ENCODE data around the gene PNISR.

PNISR gene

DNA sequence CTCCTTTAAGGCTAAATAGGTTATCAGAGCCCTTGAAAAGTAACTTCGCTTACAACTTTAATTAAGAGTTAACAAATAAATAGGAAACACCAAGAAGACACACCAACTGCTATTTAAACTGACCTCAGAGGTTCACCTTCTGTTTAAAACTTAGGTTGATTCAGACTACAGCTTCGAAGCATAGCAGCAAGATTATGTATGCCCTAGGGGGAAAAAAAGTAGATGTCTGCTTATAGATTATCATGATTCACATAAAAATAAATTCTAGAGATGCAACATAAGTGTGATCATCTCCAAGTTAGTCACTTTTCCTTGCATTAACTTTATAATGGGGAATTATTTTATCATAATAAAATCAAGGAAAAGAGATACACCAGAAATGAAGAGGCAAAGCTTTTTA, 8.9 kb downstream of the PNISR start:
- H3K36me3 ChIP-seq (replicated peaks) = no peaks in the 10 kb centered on the region
- H3K27ac ChIP-seq = no peak overlapping the region
- in situ Hi-C loops (cut with HindIII; ENCODE audit: low pct_ligation_motif_present, low sequenced_read_pairs) = no loop called here
- H3K4me3 ChIP-seq (ENCODE audit: low read depth, low read length) = no peak overlapping the region
- no peak for DNase-seq
- no peaks in the 10 kb centered on the region for H3K27me3 ChIP-seq (replicated peaks)
- TF ChIP-seq CTCF (IDR thresholded peaks at IDR 0.05; ENCODE audit: low read depth, low read length, missing control alignments) = no peak

DNA sequence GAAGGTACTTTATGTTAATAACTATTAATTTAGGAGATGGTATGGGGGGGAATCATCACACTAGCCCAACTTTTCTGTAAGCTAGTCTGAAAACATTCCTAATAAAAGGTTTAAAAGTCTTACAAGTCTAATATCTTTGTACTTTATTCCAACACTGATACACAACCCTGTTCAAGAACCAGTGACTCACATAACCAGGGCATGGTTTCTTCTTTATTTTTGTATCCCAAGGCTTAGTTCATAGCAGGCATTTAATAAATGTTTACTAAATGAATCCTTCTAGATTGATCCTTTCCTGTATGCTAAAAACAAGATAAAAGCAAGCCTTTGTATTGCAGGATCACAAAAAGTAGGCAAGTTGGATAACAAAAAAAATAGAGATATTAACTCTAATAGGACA, 9.7 kb downstream of the PNISR start:
- no peaks in the 10 kb centered on the region for H3K27me3 ChIP-seq (replicated peaks)
- H3K4me3 ChIP-seq (ENCODE audit: low read depth, low read length) = no peak overlapping the region
- H3K27ac ChIP-seq = no peak overlapping the region
- TF ChIP-seq CTCF (IDR thresholded peaks at IDR 0.05; ENCODE audit: low read depth, low read length, missing control alignments) = no peak
- H3K36me3 ChIP-seq (replicated peaks) = no peaks in the 10 kb centered on the region
- in situ Hi-C loops (cut with HindIII; ENCODE audit: low pct_ligation_motif_present, low sequenced_read_pairs) = no loop called here
- DNase-seq = no peak

DNA sequence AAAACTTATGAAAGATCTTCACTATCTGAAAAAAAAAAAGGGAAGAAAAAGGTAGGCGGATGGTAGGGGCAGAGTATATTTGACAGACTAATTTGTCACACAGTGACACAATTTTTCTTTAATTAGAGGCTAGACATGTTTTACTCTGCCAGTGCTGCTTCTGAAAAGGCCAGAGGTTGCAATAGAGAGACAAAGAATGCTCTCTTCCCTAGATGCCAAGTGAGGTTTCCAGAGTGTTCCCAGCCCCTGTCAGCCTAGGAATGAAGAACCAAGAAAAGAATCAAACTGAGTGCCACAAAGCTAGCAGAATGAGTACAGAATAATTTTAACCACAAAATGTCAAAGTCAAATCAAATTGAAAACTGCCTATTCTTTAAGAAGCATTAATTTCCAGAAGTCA, 13.0 kb downstream of the PNISR start:
- in situ Hi-C loops (cut with HindIII; ENCODE audit: low pct_ligation_motif_present, low sequenced_read_pairs) = no loop called here
- Histone ChIP-seq H3K36me3 (replicated peaks) (peaks cover 16% of the 10 kb centered on the region), H3K4me3 (ENCODE audit: low read depth, low read length) (no peak overlapping the region), H3K27ac (no peak overlapping the region), H3K27me3 (replicated peaks) (no peaks in the 10 kb centered on the region)
- DNase-seq = no peak
- TF ChIP-seq CTCF (IDR thresholded peaks at IDR 0.05; ENCODE audit: low read depth, low read length, missing control alignments) = no peak

DNA sequence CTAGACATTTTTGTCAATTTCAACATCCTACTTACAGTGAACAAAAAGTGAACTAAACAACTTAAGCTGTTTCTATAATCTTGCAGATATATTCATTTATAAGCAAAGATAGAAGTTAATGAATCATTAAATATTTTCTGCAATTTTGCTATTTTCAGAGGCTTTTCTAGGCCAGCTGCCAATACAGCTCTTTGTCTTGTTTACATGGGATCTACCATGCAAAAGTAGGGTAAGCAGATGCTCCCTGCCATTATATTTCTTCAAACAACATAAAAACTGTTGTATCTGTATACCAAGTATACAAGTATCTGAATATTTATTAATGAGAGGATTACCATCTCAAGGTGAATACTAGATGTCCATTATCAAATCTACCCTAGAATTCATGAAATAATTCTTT, 15.4 kb downstream of the PNISR start:
- in situ Hi-C loops (cut with HindIII; ENCODE audit: low pct_ligation_motif_present, low sequenced_read_pairs) = no loop called here
- no peak overlapping the region for H3K4me3 ChIP-seq (ENCODE audit: low read depth, low read length)
- no peak overlapping the region for H3K27ac ChIP-seq
- H3K36me3 ChIP-seq (replicated peaks) = peaks cover 36% of the 10 kb centered on the region
- no peaks in the 10 kb centered on the region for H3K27me3 ChIP-seq (replicated peaks)
- TF ChIP-seq CTCF (IDR thresholded peaks at IDR 0.05; ENCODE audit: low read depth, low read length, missing control alignments) = no peak
- DNase-seq = no peak

- Histone ChIP-seq H3K4me3 (ENCODE audit: low read depth, low read length) (no peak overlapping the region), H3K36me3 (replicated peaks) (peaks cover 57% of the 10 kb centered on the region), H3K27me3 (replicated peaks) (no peaks in the 10 kb centered on the region), H3K27ac (no peak overlapping the region)
- in situ Hi-C loops (cut with HindIII; ENCODE audit: low pct_ligation_motif_present, low sequenced_read_pairs) = no loop called here
- TF ChIP-seq CTCF (IDR thresholded peaks at IDR 0.05; ENCODE audit: low read depth, low read length, missing control alignments) = no peak
- DNase-seq = no peak
Measured at GRCh38 chr6:99407076-99407475, 18.0 kb downstream of the PNISR start.

- Histone ChIP-seq H3K36me3 (replicated peaks) (peaks cover 61% of the 10 kb centered on the region), H3K27ac (no peak overlapping the region)
- in situ Hi-C loops (cut with HindIII; ENCODE audit: low pct_ligation_motif_present, low sequenced_read_pairs) = no loop called here
Measured at GRCh38 chr6:99402448-99402847, 22.7 kb downstream of the PNISR start.

More at GRCh38 chr6:99402448-99402847, 22.7 kb downstream of the PNISR start:
- H3K27me3 ChIP-seq (replicated peaks) = no peaks in the 10 kb centered on the region
- TF ChIP-seq CTCF (IDR thresholded peaks at IDR 0.05; ENCODE audit: low read depth, low read length, missing control alignments) = no peak
- DNase-seq = no peak
- H3K4me3 ChIP-seq (ENCODE audit: low read depth, low read length) = no peak overlapping the region
